ENCODE measurements around the gene TTN.

DNA sequence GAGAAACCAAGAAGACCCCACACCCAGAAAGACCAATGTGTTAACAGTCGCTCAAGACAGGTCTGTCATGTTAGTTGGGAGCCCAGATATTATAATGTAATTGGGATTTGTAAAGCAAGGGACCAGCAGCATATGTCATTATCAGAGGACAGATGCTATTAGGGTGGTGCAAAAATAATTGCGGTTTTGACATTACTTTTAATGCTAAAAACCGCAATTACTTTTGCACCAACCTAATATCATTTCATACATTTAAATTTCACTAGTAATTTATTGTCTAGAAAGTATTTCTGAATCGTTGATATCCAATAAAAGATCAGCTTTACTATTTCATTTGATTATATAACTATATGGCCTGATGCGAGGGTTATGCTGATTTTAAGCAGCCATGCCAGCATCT lies 131.2 kb downstream of the TTN start:
- TF ChIP-seq, protein P1, sequence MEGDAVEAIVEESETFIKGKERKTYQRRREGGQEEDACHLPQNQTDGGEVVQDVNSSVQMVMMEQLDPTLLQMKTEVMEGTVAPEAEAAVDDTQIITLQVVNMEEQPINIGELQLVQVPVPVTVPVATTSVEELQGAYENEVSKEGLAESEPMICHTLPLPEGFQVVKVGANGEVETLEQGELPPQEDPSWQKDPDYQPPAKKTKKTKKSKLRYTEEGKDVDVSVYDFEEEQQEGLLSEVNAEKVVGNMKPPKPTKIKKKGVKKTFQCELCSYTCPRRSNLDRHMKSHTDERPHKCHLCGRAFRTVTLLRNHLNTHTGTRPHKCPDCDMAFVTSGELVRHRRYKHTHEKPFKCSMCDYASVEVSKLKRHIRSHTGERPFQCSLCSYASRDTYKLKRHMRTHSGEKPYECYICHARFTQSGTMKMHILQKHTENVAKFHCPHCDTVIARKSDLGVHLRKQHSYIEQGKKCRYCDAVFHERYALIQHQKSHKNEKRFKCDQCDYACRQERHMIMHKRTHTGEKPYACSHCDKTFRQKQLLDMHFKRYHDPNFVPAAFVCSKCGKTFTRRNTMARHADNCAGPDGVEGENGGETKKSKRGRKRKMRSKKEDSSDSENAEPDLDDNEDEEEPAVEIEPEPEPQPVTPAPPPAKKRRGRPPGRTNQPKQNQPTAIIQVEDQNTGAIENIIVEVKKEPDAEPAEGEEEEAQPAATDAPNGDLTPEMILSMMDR (conservative IDR thresholded peaks at IDR 0.05 in 1 of 2, IDR thresholded peaks at IDR 0.05 in 1 of 2; ENCODE audit: low read depth in 1 of 2, low read length in 2 of 2) = no peak
- TF ChIP-seq EZH2 (IDR thresholded peaks at IDR 0.05; ENCODE audit: low read length, missing control alignments) = no peak

All from fibroblast of lung (primary cell).